ENCODE measurements around the gene SMTNL2.
"Not testable (repeated sequence)": the region's sequence is repeated elsewhere in the genome, so short reads cannot be mapped to it uniquely, and the experiment has no call there.

- not testable (repeated sequence) for TF ChIP-seq POLR2AphosphoS5, CTCF (IDR thresholded peaks at IDR 0.05)
Measured at GRCh38 chr17:4595685-4596342, 11.5 kb downstream of the SMTNL2 start.
